ENCODE measurements around the gene USF1.
"Not testable (repeated sequence)": the region's sequence is repeated elsewhere in the genome, so short reads cannot be mapped to it uniquely, and the experiment has no call there.

Gene USF1

DNA sequence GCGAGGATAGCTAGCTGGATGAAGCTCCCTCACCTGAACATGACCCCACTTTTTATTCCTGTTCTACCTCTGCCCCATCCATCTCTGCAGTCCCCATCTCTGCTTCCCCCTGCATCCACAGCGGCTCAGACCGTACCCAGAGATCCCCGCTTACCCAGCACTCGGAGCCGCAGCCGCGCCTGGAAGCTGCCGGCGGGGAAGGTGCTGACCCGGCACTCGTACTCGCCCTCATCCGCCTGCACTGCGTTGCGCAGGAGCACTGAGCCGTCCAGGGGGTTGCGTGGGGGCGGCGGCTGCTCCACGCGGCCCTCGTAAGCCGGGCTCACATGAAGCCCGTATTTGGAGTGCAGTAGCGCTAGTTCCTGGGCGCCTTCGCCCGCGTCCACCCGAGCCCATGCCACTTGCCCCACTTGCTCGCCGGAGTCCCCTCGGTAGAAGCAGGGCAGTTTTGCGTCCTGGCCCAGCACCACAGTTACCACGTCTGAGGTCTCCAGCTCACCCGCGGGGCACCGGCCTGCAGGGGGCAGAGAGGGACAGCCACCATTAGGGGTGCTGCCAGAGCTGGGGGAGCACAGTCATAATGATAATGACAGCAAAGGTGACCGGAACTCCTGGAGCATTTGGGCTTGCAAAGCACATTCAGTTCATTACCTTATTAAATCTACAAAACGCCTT lies 33.8 kb upstream of the USF1 start:
- DNase-seq (ENCODE audit: low read depth, low spot score), result no peak

- no peak for DNase-seq (ENCODE audit: low read depth, low spot score)
These were observed 31.6 kb upstream of the USF1 start for GRCh38 chr1:161077426-161077825.

- no peak for DNase-seq (ENCODE audit: low read depth, low spot score)
These were observed 30.6 kb upstream of the USF1 start for GRCh38 chr1:161076410-161076809.

DNA sequence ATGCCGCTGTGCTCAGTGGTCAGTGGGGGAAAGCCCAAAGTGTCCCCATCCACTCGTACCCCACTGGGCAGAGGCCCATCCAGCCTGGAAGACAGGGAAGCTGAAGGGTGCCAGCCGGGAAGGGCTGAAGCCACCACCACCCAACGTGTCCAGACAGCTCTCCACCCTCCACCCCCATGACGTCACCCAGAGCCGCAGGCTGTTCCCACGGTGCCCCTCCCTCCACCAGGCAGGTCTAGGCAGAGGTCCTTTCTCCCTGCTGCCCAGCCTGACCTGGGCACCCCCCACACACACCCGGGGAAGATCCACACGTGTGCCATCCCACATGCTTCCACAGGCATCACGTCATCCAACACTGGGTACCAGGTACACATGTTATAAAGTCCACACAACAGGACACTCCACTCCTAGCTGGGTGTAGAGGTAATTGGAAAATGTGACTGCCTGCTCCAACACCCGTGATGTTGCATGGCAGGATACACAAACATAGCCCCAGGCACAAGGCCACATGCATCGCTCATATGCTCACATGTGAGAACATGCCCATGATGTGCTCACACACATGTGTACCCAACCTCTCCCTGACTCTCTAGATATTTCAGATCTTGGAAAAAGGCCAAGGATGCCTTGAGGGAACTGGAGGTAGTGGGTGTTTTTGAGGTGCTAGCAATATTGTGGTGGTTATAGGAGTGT lies 29.0 kb upstream of the USF1 start:
- no peak for DNase-seq (ENCODE audit: low read depth, low spot score)

- DNase-seq (ENCODE audit: low read depth, low spot score), result no peak
These were observed 27.8 kb upstream of the USF1 start for GRCh38 chr1:161073474-161074121.

DNA sequence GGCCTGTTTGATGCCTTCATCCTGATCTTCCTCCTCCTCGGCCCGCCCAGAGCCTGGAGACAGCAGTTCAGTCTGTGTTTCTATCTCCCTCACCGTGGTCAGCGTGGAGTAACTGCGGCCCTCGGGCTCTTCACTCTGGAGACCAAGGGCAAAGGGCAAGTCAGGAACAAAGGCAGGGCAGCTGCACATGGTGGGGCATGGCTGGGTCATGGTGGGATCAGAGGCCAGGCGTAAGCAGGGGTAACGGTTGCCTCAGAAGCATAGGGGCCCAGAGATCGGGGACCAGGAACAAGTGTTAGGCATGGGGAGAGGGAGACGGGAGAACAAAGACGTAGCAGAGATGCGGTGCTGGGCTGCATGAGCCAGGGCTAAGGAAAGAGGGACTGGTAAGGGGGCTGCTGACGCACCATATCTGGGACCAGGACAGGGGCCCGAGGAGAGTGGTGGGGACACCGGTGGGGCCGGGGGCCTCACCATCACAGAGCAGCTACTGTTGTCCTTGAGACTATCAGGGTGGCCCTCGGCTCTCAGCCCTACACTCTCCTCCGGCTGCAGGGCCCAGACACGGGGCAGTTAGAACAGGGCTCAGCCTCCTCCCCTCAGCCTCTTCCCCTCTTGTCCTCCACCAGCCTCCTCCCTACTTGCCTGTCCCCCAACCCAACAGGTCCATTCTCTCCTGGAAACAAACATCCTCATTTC lies 27.1 kb upstream of the USF1 start:
- DNase-seq (ENCODE audit: low read depth, low spot score), result no peak

DNA sequence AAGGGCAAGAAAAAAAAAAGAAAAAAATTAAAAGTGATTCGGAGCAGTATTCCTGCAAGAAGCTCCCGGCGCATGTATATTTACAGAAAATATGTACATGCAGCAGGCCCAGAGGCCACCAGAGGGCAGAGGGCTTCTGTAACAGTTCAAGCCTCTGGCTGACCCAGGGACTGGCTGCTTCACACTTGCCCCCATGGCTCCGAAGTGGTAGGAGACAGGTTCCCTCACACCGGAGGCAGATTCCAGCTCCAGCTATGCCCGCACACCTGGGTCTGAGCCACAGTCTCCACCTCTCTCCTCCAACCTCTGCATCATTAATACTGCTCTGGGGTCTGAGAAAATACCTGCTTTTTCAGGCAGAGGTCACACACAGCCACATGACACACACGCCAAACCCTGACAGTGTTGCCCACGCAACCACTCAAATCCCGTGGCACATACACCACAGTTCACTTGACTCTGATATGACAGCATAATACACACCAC lies 26.2 kb upstream of the USF1 start:
- no peak for DNase-seq (ENCODE audit: low read depth, low spot score)

GRCh38 chr1:161070761-161071160 lies 25.0 kb upstream of the USF1 start:
- no peak for DNase-seq (ENCODE audit: low read depth, low spot score)

GRCh38 chr1:161069731-161070270 lies 24.0 kb upstream of the USF1 start, which contains the start of gene ARHGAP30:
ARHGAP30 (minus strand) TSS chr1:161069891; CDS start chr1:161069624, 267 bp downstream.
- DNase-seq (ENCODE audit: low read depth, low spot score), result no peak

GRCh38 chr1:161069241-161069640 lies 23.5 kb upstream of the USF1 start:
- no peak for DNase-seq (ENCODE audit: low read depth, low spot score)

DNA sequence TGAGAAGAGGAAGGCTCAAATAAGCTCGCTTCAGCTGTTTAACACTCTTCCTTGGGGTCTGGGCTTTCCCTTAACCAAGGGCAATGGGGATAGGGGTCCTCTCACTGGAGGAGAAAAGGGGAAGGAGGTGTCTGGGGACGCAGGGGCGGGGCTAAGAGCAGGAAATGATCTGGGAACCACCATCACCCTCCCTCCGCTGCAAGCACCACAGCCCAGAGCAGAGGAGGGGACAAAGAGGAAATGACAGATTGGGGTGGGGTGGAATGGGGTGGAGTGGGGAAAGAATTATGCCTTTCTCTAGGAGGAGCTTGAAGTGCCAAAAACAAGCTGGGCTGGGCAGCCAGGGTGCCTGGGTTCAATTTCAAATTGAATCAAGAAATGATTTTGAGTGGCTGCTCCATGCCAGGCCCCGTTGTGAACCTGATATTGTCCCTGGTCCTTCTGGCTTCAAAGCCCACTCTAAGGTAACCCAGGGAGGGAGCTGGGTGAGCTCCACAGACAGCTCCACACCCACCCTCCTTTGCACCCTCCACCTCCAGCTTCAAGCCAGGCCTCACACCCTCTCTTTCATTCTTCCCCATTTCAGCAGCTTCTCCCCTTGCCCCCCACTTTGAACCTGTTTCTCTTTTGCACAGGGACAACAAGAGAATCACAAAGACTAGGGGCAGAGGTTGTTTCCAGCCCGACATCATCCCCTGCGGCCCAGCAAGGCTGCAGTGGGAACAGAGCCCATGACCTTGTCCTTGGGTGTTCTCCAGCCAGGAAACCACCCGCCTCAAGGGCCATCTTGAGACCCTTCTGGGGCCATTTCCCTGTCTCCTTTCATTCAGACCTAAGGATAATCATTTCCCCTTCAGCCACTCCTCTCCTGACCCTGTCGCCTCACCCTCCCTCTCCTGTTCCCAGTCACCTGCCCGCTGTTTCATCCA lies 22.8 kb upstream of the USF1 start:
- no peak for DNase-seq (ENCODE audit: low read depth, low spot score)

DNA sequence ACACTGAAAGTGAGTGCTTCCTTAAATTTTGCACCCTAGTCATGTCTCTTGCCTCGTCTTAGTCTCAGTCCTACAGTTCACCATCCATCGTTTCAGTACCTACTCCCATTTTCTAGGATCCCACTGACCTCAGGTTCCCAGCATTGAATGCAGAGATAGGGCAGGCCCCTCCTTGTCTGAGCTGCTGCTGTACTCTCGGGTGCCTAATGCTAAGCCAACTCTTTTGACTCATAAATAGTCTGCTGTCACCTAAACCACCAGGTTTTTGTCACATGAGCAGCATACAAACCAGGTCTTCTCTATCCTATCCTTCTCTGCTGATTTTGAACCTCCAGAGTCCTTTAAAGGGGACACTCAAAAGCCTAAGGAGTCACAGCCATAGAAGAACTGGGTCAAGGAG lies 20.9 kb upstream of the USF1 start:
- no peak for DNase-seq (ENCODE audit: low read depth, low spot score)

DNA sequence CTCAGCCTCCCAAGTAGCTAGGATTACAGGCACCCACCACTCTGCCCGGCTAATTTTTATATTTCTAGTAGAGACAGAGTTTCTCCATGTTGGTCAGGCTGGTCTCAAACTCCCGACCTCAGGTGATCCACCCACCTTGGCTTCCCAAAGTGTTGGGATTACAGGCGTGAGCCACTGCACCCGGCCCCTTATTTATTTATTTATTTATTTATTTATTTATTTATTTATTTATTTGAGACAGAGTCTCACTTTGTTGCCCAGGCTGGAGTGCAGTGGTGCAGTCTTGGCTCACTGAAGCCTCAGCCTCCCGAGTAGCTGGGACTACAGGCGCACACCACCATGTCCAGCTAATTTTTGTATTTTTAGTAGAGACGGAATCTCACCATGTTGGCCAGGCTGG lies 19.9 kb upstream of the USF1 start:
- DNase-seq (ENCODE audit: low read depth, low spot score), result not testable (repeated sequence)

GRCh38 chr1:161063936-161064335 lies 18.2 kb upstream of the USF1 start:
- DNase-seq (ENCODE audit: low read depth, low spot score), result not testable (repeated sequence)

- DNase-seq (ENCODE audit: low read depth, low spot score), result no peak
These were observed 15.6 kb upstream of the USF1 start for GRCh38 chr1:161061419-161061818.

GRCh38 chr1:161059293-161059692 lies 13.5 kb upstream of the USF1 start:
- DNase-seq (ENCODE audit: low read depth, low spot score), result no peak

DNA sequence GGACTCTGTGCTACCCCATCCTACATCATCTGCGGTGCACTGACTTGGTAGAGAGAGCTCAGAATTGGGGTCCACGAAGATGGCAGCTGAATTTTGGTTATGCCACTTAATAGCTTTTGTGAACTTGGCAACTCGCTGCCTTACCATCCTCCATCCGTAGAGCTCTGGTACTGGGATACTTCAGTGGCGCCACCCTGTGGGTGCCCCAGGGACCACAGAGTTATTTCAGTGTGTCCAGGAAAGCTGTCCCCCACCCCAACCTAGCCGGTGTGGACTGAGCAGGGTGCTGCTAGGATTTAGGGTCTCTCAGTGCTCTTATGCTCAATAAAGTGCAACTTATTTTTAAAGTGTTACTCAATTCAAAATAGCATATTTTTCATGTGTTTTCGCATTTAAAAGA lies 9.0 kb upstream of the USF1 start:
- no peak for DNase-seq (ENCODE audit: low read depth, low spot score)

DNA sequence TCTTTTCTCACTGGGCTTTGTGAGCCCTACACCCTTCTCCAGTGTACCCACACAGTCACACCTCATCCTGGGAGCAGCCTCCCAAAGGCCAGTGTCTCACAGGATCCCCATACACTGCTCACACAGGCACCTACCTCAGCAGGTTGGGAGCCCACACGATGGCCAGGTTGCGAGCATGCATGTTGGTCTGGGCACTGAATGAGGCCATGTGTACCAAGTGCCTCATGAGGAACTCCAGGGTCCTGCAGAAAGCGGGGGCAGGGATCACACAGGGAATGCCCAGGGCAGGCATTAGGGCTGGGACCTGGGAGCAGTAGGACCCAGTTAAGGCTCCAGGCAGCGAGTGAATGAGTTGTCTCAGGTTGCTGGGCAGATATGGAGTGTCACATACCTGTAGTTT lies 8.5 kb upstream of the USF1 start:
- DNase-seq (ENCODE audit: low read depth, low spot score), result no peak

GRCh38 chr1:161052899-161053298 lies 7.1 kb upstream of the USF1 start:
- DNase-seq (ENCODE audit: low read depth, low spot score), result no peak

- no peak for DNase-seq (ENCODE audit: low read depth, low spot score)
These were observed 5.4 kb upstream of the USF1 start for GRCh38 chr1:161051219-161051618.

Measured in smooth muscle cell of the brain vasculature (primary cell).